Heart right ventricle (tissue), 16 donors: ENCODE measurements around the gene CORO2B. TPM values are rescaled to one million over a fixed set of nuclear protein-coding genes. Genes with fewer than 3 reads are reported as not detected.

Experiments
- ATAC-seq, 8 donors: fragments of 200-7000 bp; cut with Tn5 transposase; one replicate each; pipeline ENCODE4 v1.9.1; 2020; ENCODE audit warnings: mild to moderate bottlenecking in 8 of 8, moderate library complexity in 8 of 8, moderate number of reproducible peaks in 1 of 8
- DNase-seq, 2 donors: peaks; one replicate each; pipeline ENCODE4 v3.0.0-alpha.2; 2020
- H3K27ac ChIP-seq, 10 donors: fragments of 200-600 bp; sonication (generic) in 2 of 10; one replicate each; pipeline versions ENCODE4 v1.5.0 to v1.8.0; 2020 to 2022; ENCODE audit warnings: mild to moderate bottlenecking in 3 of 10
- H3K27me3 ChIP-seq, 7 donors: fragments of 200-600 bp; one replicate each; pipeline ENCODE4 v1.8.0; 2021 to 2022; ENCODE audit warnings: mild to moderate bottlenecking in 2 of 7
- H3K36me3 ChIP-seq, 9 donors: fragments of 200-600 bp; sonication (generic) in 1 of 9; one replicate each; pipeline versions ENCODE4 v1.5.0 to v1.8.0; 2020 to 2022; ENCODE audit warnings: mild to moderate bottlenecking in 2 of 9
- H3K4me1 ChIP-seq, 9 donors: fragments of 200-600 bp; sonication (generic) in 1 of 9; one replicate each; pipeline versions ENCODE4 v1.5.0 to v1.8.0; 2020 to 2022; ENCODE audit warnings: mild to moderate bottlenecking in 4 of 9
- H3K4me3 ChIP-seq, 10 donors: fragments of 200-600 bp; sonication (generic) in 2 of 10; one replicate each; pipeline versions ENCODE4 v1.5.0 to v1.8.0; 2020 to 2022; ENCODE audit warnings: mild to moderate bottlenecking in 7 of 10, moderate library complexity in 2 of 10
- H3K9me3 ChIP-seq, 11 donors: fragments of 200-600 bp in 10 of 11; sonication (generic) in 2 of 11; one replicate each; pipeline versions ENCODE4 v1.5.0 to v1.8.0; 2013 to 2022; ENCODE audit warnings: mild to moderate bottlenecking in 2 of 11, control low read depth in 1 of 11, moderate library complexity in 1 of 11
- CTCF ChIP-seq, 9 donors: fragments of 200-600 bp; sonication (generic) in 2 of 9; IDR thresholded peaks; one replicate each; pipeline versions ENCODE4 v1.5.0 to v1.8.0; 2021 to 2022; ENCODE audit warnings: antibody characterized with exemption in 9 of 9, mild to moderate bottlenecking in 5 of 9, moderate library complexity in 1 of 9
- WGBS, 2 donors: extraction: QIAGEN DNeasy Blood & Tissue Kit; methylation state at CpG; one replicate each; pipeline ENCODE4 v1.1.7; 2013; ENCODE audit warnings: inconsistent platforms in 1 of 2; 5-methylcytosine and 5-hydroxymethylcytosine counted together
- intact Hi-C, 10 donors: fragments of 100-400 bp; cut with DNase I; formaldehyde crosslinking; loops; one replicate each; pipeline versions ENCODE4 v1.11.1 to v1.14.2; 2022
- polyA plus RNA-seq, 2 donors: library from polyadenylated mRNA; stranded (reverse); fragments of 200-250 nt; gene quantifications; one replicate each; pipeline ENCODE4 v1.2.3, GENCODE V29; 2013
- total RNA-seq, 10 donors: library from RNA; stranded (reverse); fragmentation: NEBNext Ultra II Directional in 3 of 10; extraction: Animal tissue kit (Norgen Biotek cat#: 25700) in 3 of 10; gene quantifications; one replicate each; pipeline versions ENCODE4 v1.2.1 to v1.2.4, GENCODE V29; 2021 to 2023
- donor health status: Arrhythmogenic right ventricular cardiomyopathy.
- donor health status: ischemic (EF 13 %, LVEDD 7.1; RV severe dilation, severe dysfunction).
- donor health status: healthy with polysubstance abuse.
- donor health status: DM: no; HTN: yes; CAD: no.
- donor health status: DM: no; HTN: no; CAD: no.
- donor health status: ischemic (EF 25% LVEDD 6.9; RV normal size, moderate dysfunction).
- donor health status: ischemic (EF 25% LVEDD 5.7; RV mildly dilated, moderate dysfunction).
- donor health status: healthy.
- donor health status: DM: yes; HTN: yes; CAD: no.
- donor health status: Ischemic cardiomyopathy.
- donor health status: ischemic (EF 35%, LVEDD 5.7; RV mildly dilated, moderate dysfunction).
- donor health status: nonischemic (EF 11% LVEDD 7.7; RV severe dilation, severe dysfunction).
- donor health status: DM: yes; HTN: yes; CAD: no.
- donor health status: PGD.
- donor health status: ischemic (EF 29% LVEDD 5.4; RV normal size, mild dysfunction).
- donor health status: nonischemic (EF 23%, LVEDD 6.1; RV moderate dilation, normal function).

The CORO2B gene
- total and polyA plus RNA-seq, 12 donors = 2.6 to 8.1 (median 4.5) TPM

GRCh38 chr15:68626283-68626682 is 47.5 kb downstream of the CORO2B start:
- H3K36me3 ChIP-seq = no peaks in the 10 kb centered on the region
- intact Hi-C loops = loop anchor here in 1 of 10 donors (5.0 kb wide), 1 partner anchor 44 kb away; no protein-coding TSS in a partner anchor
- no peak for TF ChIP-seq CTCF (IDR thresholded peaks at IDR 0.05)
- H3K9me3 ChIP-seq = no peaks in the 10 kb centered on the region
- WGBS, 2 donors = 64 to 88% methylated on average over 3 of the region's 3 CpGs
- H3K4me1 ChIP-seq = peaks cover 0 to 38% (median 11%) of the 10 kb centered on the region in 9 donors
- no peak for ATAC-seq
- H3K4me3 ChIP-seq = no peak overlapping the region
- DNase-seq = no peak
- H3K27me3 ChIP-seq = no peaks in the 10 kb centered on the region
- H3K27ac ChIP-seq = no peak overlapping the region

GRCh38 chr15:68626739-68627138 is 47.9 kb downstream of the CORO2B start:
- WGBS, 2 donors = 94 to 96% methylated on average over 3 of the region's 3 CpGs
- intact Hi-C loops = loop anchor here in 1 of 10 donors (5.0 kb wide), 1 partner anchor 44 kb away; no protein-coding TSS in a partner anchor
- Histone ChIP-seq H3K4me1 (peaks cover 0 to 38% (median 7%) of the 10 kb centered on the region in 9 donors), H3K36me3 (no peaks in the 10 kb centered on the region), H3K9me3 (no peaks in the 10 kb centered on the region), H3K4me3 (no peak overlapping the region), H3K27me3 (no peaks in the 10 kb centered on the region), H3K27ac (no peak overlapping the region)
- no peak for TF ChIP-seq CTCF (IDR thresholded peaks at IDR 0.05)
- ATAC-seq (no peak), DNase-seq (no peak)

GRCh38 chr15:68627476-68627875 is 48.7 kb downstream of the CORO2B start:
- Histone ChIP-seq H3K4me1 (peaks cover 0 to 38% (median 11%) of the 10 kb centered on the region in 9 donors), H3K36me3 (no peaks in the 10 kb centered on the region), H3K27me3 (no peaks in the 10 kb centered on the region), H3K9me3 (no peaks in the 10 kb centered on the region), H3K4me3 (no peak overlapping the region), H3K27ac (no peak overlapping the region)
- TF ChIP-seq CTCF (IDR thresholded peaks at IDR 0.05) = no peak
- 88 to 92% methylated on average over 7 of the region's 7 CpGs for WGBS, 2 donors
- ATAC-seq (no peak), DNase-seq (no peak)
- intact Hi-C loops = loop anchor here in 1 of 10 donors (5.0 kb wide), 1 partner anchor 45 kb away; no protein-coding TSS in a partner anchor

GRCh38 chr15:68627995-68628394 is 49.2 kb downstream of the CORO2B start:
- DNase-seq = no peak
- Histone ChIP-seq H3K27ac (no peak overlapping the region), H3K27me3 (no peaks in the 10 kb centered on the region), H3K9me3 (no peaks in the 10 kb centered on the region), H3K4me3 (no peak overlapping the region), H3K36me3 (no peaks in the 10 kb centered on the region), H3K4me1 (peaks cover 0 to 38% (median 11%) of the 10 kb centered on the region in 9 donors)
- 97 to 98% methylated on average over 2 of the region's 2 CpGs for WGBS, 2 donors
- no peak for ATAC-seq
- intact Hi-C loops = loop anchor here in 1 of 10 donors (5.0 kb wide), 1 partner anchor 46 kb away; no protein-coding TSS in a partner anchor
- no peak for TF ChIP-seq CTCF (IDR thresholded peaks at IDR 0.05)
